SHP77 treated with DMSO at 0.1 percent for 48 hours (cell line): ENCODE results near the gene IQSEC3.
"Not testable (repeated sequence)": the region's sequence is repeated elsewhere in the genome, so short reads cannot be mapped to it uniquely, and the experiment has no call there.

ENCODE experiments used
- DNase-seq: peaks from one replicate; lab custom pipeline; 2025; lab: John Stamatoyannopoulos, UW

Gene IQSEC3

GRCh38 chr12:214003-214741, 147.6 kb downstream of the IQSEC3 start, which contains the start of gene SLC6A12:
Gene SLC6A12, minus strand, starts transcription at chr12:214157. Its CDS starts 4,171 bp downstream, at chr12:209986.
- no peak for DNase-seq

GRCh38 chr12:215116-215515, 148.5 kb downstream of the IQSEC3 start:
- DNase-seq, result no peak

- DNase-seq, result not testable (repeated sequence)
These were observed 150.5 kb downstream of the IQSEC3 start for GRCh38 chr12:217029-217428.

GRCh38 chr12:218221-218620, 151.7 kb downstream of the IQSEC3 start:
- no peak for DNase-seq

- no peak for DNase-seq
These were observed 152.4 kb downstream of the IQSEC3 start for GRCh38 chr12:218728-219590.

GRCh38 chr12:219891-220352, 153.4 kb downstream of the IQSEC3 start:
- no peak for DNase-seq

GRCh38 chr12:220491-220890, 153.9 kb downstream of the IQSEC3 start:
- no peak for DNase-seq

- no peak for DNase-seq
These were observed 154.5 kb downstream of the IQSEC3 start for GRCh38 chr12:220946-221550.

- DNase-seq, result no peak
These were observed 155.2 kb downstream of the IQSEC3 start for GRCh38 chr12:221736-222135.

GRCh38 chr12:223841-224240, 157.3 kb downstream of the IQSEC3 start:
- no peak for DNase-seq

GRCh38 chr12:224330-224729, 157.8 kb downstream of the IQSEC3 start:
- DNase-seq, result no peak

GRCh38 chr12:225012-225411, 158.4 kb downstream of the IQSEC3 start:
- no peak for DNase-seq

GRCh38 chr12:226401-226800, 159.8 kb downstream of the IQSEC3 start:
- no peak for DNase-seq

GRCh38 chr12:227286-227915, 160.8 kb downstream of the IQSEC3 start:
- DNase-seq, result no peak
